ENCODE data around the gene SPAG4.

The SPAG4 gene

GRCh38 chr20:35598899-35599775 is 16.5 kb upstream of the SPAG4 start:
- DNase-seq (ENCODE audit: insufficient read length, low spot score) (no peak), FAIRE-seq (no peak)

- FAIRE-seq: no peak
- no peak for DNase-seq (ENCODE audit: insufficient read length, low spot score)
These were observed 15.9 kb upstream of the SPAG4 start for GRCh38 chr20:35599776-35600120.

- DNase-seq (ENCODE audit: insufficient read length, low spot score): no peak
- FAIRE-seq: no peak
These were observed 15.2 kb upstream of the SPAG4 start for GRCh38 chr20:35600176-35600992.

- FAIRE-seq: peak; percentile 39
- DNase-seq (ENCODE audit: insufficient read length, low spot score): peak; percentile 70
These were observed 14.3 kb upstream of the SPAG4 start for GRCh38 chr20:35600993-35601973.

GRCh38 chr20:35601990-35602389 is 13.6 kb upstream of the SPAG4 start:
- FAIRE-seq (no peak), DNase-seq (ENCODE audit: insufficient read length, low spot score) (no peak)

- FAIRE-seq (no peak), DNase-seq (ENCODE audit: insufficient read length, low spot score) (no peak)
These were observed 12.7 kb upstream of the SPAG4 start for GRCh38 chr20:35602851-35603495.

GRCh38 chr20:35603695-35604448 is 11.8 kb upstream of the SPAG4 start:
- DNase-seq (ENCODE audit: insufficient read length, low spot score) (no peak), FAIRE-seq (no peak)

- FAIRE-seq: no peak
These were observed 11.2 kb upstream of the SPAG4 start for GRCh38 chr20:35604449-35604747.

GRCh38 chr20:35606127-35606526 is 9.5 kb upstream of the SPAG4 start:
- no peak for FAIRE-seq
- DNase-seq (ENCODE audit: insufficient read length, low spot score): no peak

More at GRCh38 chr20:35604449-35604747, 11.2 kb upstream of the SPAG4 start:
- DNase-seq (ENCODE audit: insufficient read length, low spot score): no peak

- FAIRE-seq (no peak), DNase-seq (ENCODE audit: insufficient read length, low spot score) (no peak)
These were observed 8.5 kb upstream of the SPAG4 start for GRCh38 chr20:35607003-35607735.

GRCh38 chr20:35610833-35611427 is 4.7 kb upstream of the SPAG4 start:
- no peak for DNase-seq (ENCODE audit: insufficient read length, low spot score)
- no peak for FAIRE-seq

GRCh38 chr20:35611482-35611881 is 4.1 kb upstream of the SPAG4 start:
- DNase-seq (ENCODE audit: insufficient read length, low spot score) (no peak), FAIRE-seq (no peak)

GRCh38 chr20:35616465-35617396 is 1.1 kb downstream of the SPAG4 start:
- peak; percentile 89 for FAIRE-seq
- DNase-seq (ENCODE audit: insufficient read length, low spot score): no peak

- peak; percentile 84 for FAIRE-seq
- peak; percentile 53 for DNase-seq (ENCODE audit: insufficient read length, low spot score)
These were observed 2.0 kb downstream of the SPAG4 start for GRCh38 chr20:35617397-35618262.

GRCh38 chr20:35618263-35619131 is 2.9 kb downstream of the SPAG4 start:
- DNase-seq (ENCODE audit: insufficient read length, low spot score): no peak
- no peak for FAIRE-seq

All from GM19239 (cell line).